Kidney epithelial cell (primary cell): ENCODE measurements around the gene RAI14. TPM values are rescaled to one million over a fixed set of nuclear protein-coding genes. Genes with fewer than 3 reads are reported as not detected.

Experiments
- DNase-seq: peaks from one replicate; pipeline ENCODE4 v3.0.0-alpha.2; 2010; ENCODE audit warnings: low read depth
- H3K27me3 ChIP-seq: 2 replicates; pipeline ENCODE4 v1.6.0; 2011; ENCODE audit warnings: low read length; ENCODE audit not compliant: control insufficient read depth, insufficient read depth
- H3K36me3 ChIP-seq: 2 replicates; pipeline ENCODE4 v1.5.1; 2011; ENCODE audit warnings: low read length; ENCODE audit not compliant: control insufficient read depth, insufficient read depth
- H3K4me3 ChIP-seq: 2 replicates; pipeline ENCODE4 v1.5.1; 2011; ENCODE audit warnings: low read depth, mild to moderate bottlenecking, control low read depth, low read length
- CTCF ChIP-seq: IDR thresholded peaks from 2 replicates; pipeline ENCODE4 v1.5.1; 2011; ENCODE audit warnings: mild to moderate bottlenecking, moderate library complexity, low read length, control low read depth, inconsistent platforms; ENCODE audit not compliant: insufficient read depth, poor library complexity, severe bottlenecking
- total RNA-seq: library from RNA; depleted of rRNA; stranded (reverse); fragments of >200 nt; gene quantifications from 2 replicates; pipeline ENCODE4 v1.2.3, GENCODE V29; 2015

RAI14 gene
- total RNA-seq, 1 donor from 2014 or later: 116 TPM

DNA sequence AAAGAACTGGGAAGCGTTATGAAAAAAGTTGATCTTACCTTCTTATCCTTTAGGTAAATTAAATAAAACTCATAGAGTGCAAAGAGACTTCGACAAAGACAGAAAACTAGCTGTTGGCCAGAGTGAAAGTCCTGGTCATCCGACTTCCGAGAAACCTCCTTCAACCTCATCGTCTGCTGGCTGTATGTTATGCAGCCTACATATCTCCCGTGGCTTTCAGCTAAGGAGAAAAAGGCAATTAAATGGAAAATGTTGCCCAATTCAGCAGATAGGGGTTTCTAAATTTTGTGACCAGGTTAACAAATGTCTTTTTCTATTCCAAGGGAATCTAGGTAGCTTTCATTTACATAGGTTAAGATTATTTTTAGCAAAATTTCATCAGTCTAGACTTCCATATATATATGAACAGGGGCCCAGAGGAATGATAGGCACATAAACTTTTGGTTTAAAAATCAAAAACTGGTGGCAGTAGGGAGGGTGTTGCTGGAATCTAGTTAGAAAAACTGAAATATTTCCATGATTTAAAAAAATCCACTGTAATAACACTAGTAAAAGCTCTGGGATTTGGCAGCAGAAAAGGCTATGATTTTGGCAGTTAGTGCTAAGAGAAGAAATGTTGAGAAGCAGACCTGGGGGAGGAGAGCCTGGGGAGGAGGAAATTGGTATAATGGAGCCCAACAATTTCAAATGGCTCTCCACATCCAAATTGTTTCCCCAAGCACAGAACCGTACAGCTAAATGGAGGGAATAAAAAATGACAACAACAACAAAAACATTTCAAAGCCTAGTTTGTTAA, 32.1 kb downstream of the RAI14 start:
- H3K36me3 ChIP-seq: no peaks in the 10 kb centered on the region
- TF ChIP-seq CTCF: no peak

GRCh38 chr5:34690301-34690700, 34.2 kb downstream of the RAI14 start:
- DNase-seq: no peak
- TF ChIP-seq CTCF: no peak
- Histone ChIP-seq H3K27me3 (no peaks in the 10 kb centered on the region), H3K36me3 (no peaks in the 10 kb centered on the region), H3K4me3 (no peak overlapping the region)

More for the DNA sequence above, 32.1 kb downstream of the RAI14 start:
- Histone ChIP-seq H3K27me3 (no peaks in the 10 kb centered on the region), H3K4me3 (no peak overlapping the region)
- DNase-seq: no peak

DNA sequence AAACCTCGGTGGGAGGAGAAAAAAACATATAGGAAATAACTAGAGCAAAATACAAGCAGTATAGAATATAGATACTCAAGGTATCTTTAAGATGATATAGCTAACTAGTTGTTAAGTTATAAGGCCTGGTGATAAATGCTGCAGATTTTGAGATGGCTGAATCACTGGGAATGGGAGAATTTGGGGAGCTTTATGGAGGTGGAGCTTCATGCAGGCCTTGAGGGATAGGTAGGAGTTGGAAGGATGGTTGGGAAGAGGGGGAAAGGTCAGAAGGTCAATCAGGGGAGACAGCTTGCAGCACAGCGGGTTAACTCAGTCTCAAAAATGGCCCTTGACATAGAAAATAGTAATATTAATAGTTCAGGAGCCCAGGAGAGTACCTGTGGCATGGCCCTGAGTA, 34.8 kb downstream of the RAI14 start:
- H3K27me3 ChIP-seq: no peaks in the 10 kb centered on the region
- H3K4me3 ChIP-seq: no peak overlapping the region
- H3K36me3 ChIP-seq: peaks cover 2% of the 10 kb centered on the region
- DNase-seq: no peak
- no peak for TF ChIP-seq CTCF

- no peak for DNase-seq
- Histone ChIP-seq H3K36me3 (peaks cover 2% of the 10 kb centered on the region), H3K4me3 (no peak overlapping the region), H3K27me3 (no peaks in the 10 kb centered on the region)
- TF ChIP-seq CTCF: no peak
Observed at GRCh38 chr5:34691326-34691725, 35.2 kb downstream of the RAI14 start.

GRCh38 chr5:34692786-34693185, 36.7 kb downstream of the RAI14 start:
- DNase-seq: no peak
- Histone ChIP-seq H3K27me3 (no peaks in the 10 kb centered on the region), H3K4me3 (no peak overlapping the region), H3K36me3 (peaks cover 2% of the 10 kb centered on the region)
- no peak for TF ChIP-seq CTCF

DNA sequence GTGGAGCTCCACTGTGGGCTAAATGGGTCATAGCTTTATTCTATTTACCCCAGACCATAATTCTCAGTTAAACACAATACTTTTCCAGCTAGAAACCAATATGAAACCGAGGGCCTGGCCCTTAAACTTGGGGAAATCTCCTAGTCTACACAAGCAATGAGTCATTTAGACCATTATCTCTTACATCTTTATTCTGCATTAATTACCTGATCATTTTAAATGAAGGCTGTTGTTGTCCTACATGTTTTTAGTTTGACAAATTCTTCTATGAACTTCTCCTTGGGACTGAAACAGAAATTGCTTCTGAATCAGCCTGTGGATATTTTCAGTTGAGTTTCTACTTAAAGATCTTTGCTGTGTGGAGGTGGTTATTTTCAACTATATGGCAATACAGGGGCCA, 37.9 kb downstream of the RAI14 start:
- Histone ChIP-seq H3K36me3 (peaks cover 2% of the 10 kb centered on the region), H3K27me3 (no peaks in the 10 kb centered on the region), H3K4me3 (no peak overlapping the region)
- no peak for DNase-seq
- TF ChIP-seq CTCF: no peak
